K562 (cell line): ENCODE data around the gene MPV17L.
"Not testable (repeated sequence)": the region's sequence is repeated elsewhere in the genome, so short reads cannot be mapped to it uniquely, and the experiment has no call there.

ENCODE experiments used
- CHD4 ChIP-seq: fragments of 200-600 bp; sonication (generic); IDR thresholded peaks from 3 replicates; pipeline ENCODE4 v1.6.1; 2012; ENCODE audit warnings: low read depth, mild to moderate bottlenecking, mixed read lengths, low read length, inconsistent platforms; ENCODE audit not compliant: insufficient read depth, insufficient replicate concordance, poor library complexity, severe bottlenecking
- DACH1 ChIP-seq: fragments of 450-650 bp; IDR thresholded peaks from 2 replicates; pipeline ENCODE4 v1.6.1; 2018; ENCODE audit not compliant: partially characterized antibody
- NCOR1 ChIP-seq: fragments of 450-650 bp; IDR thresholded peaks from 2 replicates; pipeline ENCODE4 v1.6.1; 2016; ENCODE audit warnings: mild to moderate bottlenecking, moderate library complexity
- RBBP5 ChIP-seq: fragments of 200-600 bp; sonication (generic); IDR thresholded peaks from 2 replicates; pipeline ENCODE4 v1.6.1; 2012; ENCODE audit warnings: borderline replicate concordance, mild to moderate bottlenecking, low read length, control low read depth, inconsistent platforms; ENCODE audit not compliant: insufficient read depth, poor library complexity, severe bottlenecking
- RFX5 ChIP-seq: IDR thresholded peaks from 2 replicates; pipeline ENCODE4 v1.6.1; 2011; ENCODE audit warnings: low read depth, mild to moderate bottlenecking, improper control_type of control experiment, low read length
- SMAD4 ChIP-seq: fragments of 250-450 bp; sonication (Bioruptor Pico); conservative IDR thresholded peaks from 2 replicates; pipeline ENCODE4 v1.8.0; 2021; ENCODE audit warnings: inconsistent platforms, mild to moderate bottlenecking, moderate library complexity
- ZNF121 ChIP-seq: sonication (generic); formaldehyde crosslinking; conservative IDR thresholded peaks from 2 replicates; pipeline ENCODE4 v1.8.0; 2022; ENCODE audit warnings: missing genetic modification reagents
- TF ChIP-seq, protein P1 (sequence below): fragments of 200-800 bp; sonication (Bioruptor generic); IDR thresholded peaks from 2 replicates; pipeline ENCODE4 v1.6.1; 2017; ENCODE audit warnings: missing genetic modification characterization, missing compliant biosample characterization
- TF ChIP-seq, protein P2 (sequence below), 3 experiments: IDR thresholded peaks in 2 of 3; conservative IDR thresholded peaks in 1 of 3; 2 replicates each; pipeline ENCODE4 v1.5.1; 2011 to 2012; ENCODE audit warnings: low read length in 3 of 3, mild to moderate bottlenecking in 3 of 3, control low read depth in 2 of 3, improper control_type of control experiment in 1 of 3, inconsistent platforms in 1 of 3, low read depth in 1 of 3, mixed read lengths in 1 of 3, moderate library complexity in 1 of 3; ENCODE audit not compliant: insufficient read depth in 2 of 3
- TF ChIP-seq, protein P3 (sequence below): sonication (generic); formaldehyde crosslinking; IDR thresholded peaks from 2 replicates; pipeline ENCODE4 v1.8.0; 2022; ENCODE audit warnings: missing genetic modification reagents, mild to moderate bottlenecking, borderline replicate concordance
- TF ChIP-seq, protein P4 (sequence below): fragments of 250-450 bp; sonication (Bioruptor Pico); IDR thresholded peaks from 2 replicates; pipeline ENCODE4 v1.5.0; 2020; ENCODE audit warnings: mild to moderate bottlenecking
- TF ChIP-seq, protein P5 (sequence below): sonication (generic); formaldehyde crosslinking; IDR thresholded peaks from 2 replicates; pipeline ENCODE4 v1.8.0; 2023; ENCODE audit warnings: mild to moderate bottlenecking, missing genetic modification reagents

DNA sequence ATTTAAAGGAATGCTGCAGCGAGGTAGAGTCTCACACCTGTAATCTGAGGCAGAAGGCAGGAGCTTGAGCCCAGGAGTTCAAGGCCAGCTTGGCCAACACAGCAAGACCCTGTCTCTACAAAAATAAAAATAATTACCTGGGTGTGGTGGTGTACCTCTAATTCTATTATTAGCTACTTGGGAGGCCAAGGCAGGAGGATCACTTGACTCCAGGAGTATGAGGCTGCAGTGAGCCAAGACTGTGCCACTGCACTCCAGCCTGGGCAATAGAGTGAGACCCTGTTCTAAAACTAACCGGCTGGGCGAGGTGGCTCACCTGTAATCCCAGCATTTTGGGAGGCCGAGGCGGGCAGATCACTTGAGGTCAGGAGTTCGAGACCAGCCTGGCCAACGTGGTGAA is 57.7 kb downstream of the MPV17L start:
- not testable (repeated sequence) for TF ChIP-seq RFX5; RBBP5; NCOR1; SMAD4 (CRISPR knock-in tag); CHD4; DACH1
- TF ChIP-seq, protein P1, sequence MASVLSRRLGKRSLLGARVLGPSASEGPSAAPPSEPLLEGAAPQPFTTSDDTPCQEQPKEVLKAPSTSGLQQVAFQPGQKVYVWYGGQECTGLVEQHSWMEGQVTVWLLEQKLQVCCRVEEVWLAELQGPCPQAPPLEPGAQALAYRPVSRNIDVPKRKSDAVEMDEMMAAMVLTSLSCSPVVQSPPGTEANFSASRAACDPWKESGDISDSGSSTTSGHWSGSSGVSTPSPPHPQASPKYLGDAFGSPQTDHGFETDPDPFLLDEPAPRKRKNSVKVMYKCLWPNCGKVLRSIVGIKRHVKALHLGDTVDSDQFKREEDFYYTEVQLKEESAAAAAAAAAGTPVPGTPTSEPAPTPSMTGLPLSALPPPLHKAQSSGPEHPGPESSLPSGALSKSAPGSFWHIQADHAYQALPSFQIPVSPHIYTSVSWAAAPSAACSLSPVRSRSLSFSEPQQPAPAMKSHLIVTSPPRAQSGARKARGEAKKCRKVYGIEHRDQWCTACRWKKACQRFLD (CRISPR knock-in tag), result not testable (repeated sequence)
- TF ChIP-seq, protein P2, sequence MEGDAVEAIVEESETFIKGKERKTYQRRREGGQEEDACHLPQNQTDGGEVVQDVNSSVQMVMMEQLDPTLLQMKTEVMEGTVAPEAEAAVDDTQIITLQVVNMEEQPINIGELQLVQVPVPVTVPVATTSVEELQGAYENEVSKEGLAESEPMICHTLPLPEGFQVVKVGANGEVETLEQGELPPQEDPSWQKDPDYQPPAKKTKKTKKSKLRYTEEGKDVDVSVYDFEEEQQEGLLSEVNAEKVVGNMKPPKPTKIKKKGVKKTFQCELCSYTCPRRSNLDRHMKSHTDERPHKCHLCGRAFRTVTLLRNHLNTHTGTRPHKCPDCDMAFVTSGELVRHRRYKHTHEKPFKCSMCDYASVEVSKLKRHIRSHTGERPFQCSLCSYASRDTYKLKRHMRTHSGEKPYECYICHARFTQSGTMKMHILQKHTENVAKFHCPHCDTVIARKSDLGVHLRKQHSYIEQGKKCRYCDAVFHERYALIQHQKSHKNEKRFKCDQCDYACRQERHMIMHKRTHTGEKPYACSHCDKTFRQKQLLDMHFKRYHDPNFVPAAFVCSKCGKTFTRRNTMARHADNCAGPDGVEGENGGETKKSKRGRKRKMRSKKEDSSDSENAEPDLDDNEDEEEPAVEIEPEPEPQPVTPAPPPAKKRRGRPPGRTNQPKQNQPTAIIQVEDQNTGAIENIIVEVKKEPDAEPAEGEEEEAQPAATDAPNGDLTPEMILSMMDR (IDR thresholded peaks at IDR 0.05 in 2 of 3, conservative IDR thresholded peaks at IDR 0.05 in 1 of 3; ENCODE audit: insufficient read depth in 2 of 3, low read depth in 1 of 3, low read length in 3 of 3), result not testable (repeated sequence)
- TF ChIP-seq, protein P3, sequence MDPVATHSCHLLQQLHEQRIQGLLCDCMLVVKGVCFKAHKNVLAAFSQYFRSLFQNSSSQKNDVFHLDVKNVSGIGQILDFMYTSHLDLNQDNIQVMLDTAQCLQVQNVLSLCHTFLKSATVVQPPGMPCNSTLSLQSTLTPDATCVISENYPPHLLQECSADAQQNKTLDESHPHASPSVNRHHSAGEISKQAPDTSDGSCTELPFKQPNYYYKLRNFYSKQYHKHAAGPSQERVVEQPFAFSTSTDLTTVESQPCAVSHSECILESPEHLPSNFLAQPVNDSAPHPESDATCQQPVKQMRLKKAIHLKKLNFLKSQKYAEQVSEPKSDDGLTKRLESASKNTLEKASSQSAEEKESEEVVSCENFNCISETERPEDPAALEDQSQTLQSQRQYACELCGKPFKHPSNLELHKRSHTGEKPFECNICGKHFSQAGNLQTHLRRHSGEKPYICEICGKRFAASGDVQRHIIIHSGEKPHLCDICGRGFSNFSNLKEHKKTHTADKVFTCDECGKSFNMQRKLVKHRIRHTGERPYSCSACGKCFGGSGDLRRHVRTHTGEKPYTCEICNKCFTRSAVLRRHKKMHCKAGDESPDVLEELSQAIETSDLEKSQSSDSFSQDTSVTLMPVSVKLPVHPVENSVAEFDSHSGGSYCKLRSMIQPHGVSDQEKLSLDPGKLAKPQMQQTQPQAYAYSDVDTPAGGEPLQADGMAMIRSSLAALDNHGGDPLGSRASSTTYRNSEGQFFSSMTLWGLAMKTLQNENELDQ (CRISPR knock-in tag), result not testable (repeated sequence)
- TF ChIP-seq ZNF121 (CRISPR knock-in tag), result peak; percentile 75
- TF ChIP-seq, protein P4, sequence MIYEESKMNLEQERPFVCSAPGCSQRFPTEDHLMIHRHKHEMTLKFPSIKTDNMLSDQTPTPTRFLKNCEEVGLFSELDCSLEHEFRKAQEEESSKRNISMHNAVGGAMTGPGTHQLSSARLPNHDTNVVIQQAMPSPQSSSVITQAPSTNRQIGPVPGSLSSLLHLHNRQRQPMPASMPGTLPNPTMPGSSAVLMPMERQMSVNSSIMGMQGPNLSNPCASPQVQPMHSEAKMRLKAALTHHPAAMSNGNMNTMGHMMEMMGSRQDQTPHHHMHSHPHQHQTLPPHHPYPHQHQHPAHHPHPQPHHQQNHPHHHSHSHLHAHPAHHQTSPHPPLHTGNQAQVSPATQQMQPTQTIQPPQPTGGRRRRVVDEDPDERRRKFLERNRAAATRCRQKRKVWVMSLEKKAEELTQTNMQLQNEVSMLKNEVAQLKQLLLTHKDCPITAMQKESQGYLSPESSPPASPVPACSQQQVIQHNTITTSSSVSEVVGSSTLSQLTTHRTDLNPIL (CRISPR knock-in tag), result not testable (repeated sequence)
- TF ChIP-seq, protein P5, sequence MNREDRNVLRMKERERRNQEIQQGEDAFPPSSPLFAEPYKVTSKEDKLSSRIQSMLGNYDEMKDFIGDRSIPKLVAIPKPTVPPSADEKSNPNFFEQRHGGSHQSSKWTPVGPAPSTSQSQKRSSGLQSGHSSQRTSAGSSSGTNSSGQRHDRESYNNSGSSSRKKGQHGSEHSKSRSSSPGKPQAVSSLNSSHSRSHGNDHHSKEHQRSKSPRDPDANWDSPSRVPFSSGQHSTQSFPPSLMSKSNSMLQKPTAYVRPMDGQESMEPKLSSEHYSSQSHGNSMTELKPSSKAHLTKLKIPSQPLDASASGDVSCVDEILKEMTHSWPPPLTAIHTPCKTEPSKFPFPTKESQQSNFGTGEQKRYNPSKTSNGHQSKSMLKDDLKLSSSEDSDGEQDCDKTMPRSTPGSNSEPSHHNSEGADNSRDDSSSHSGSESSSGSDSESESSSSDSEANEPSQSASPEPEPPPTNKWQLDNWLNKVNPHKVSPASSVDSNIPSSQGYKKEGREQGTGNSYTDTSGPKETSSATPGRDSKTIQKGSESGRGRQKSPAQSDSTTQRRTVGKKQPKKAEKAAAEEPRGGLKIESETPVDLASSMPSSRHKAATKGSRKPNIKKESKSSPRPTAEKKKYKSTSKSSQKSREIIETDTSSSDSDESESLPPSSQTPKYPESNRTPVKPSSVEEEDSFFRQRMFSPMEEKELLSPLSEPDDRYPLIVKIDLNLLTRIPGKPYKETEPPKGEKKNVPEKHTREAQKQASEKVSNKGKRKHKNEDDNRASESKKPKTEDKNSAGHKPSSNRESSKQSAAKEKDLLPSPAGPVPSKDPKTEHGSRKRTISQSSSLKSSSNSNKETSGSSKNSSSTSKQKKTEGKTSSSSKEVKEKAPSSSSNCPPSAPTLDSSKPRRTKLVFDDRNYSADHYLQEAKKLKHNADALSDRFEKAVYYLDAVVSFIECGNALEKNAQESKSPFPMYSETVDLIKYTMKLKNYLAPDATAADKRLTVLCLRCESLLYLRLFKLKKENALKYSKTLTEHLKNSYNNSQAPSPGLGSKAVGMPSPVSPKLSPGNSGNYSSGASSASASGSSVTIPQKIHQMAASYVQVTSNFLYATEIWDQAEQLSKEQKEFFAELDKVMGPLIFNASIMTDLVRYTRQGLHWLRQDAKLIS (CRISPR knock-in tag), result not testable (repeated sequence)
